Left renal pelvis (tissue), 4 donors: Measurements from ENCODE around the gene ERICH2. TPM values are rescaled to one million over a fixed set of nuclear protein-coding genes. Genes with fewer than 3 reads are reported as not detected.

Source experiments
- DNase-seq, 4 donors: peaks; one replicate each; pipeline ENCODE4 v3.0.0-alpha.2; 2013; ENCODE audit warnings: low read depth in 4 of 4, low spot score in 3 of 4
- polyA plus RNA-seq, 4 donors: library from polyadenylated mRNA; unstranded; fragments of 120-200 nt; gene quantifications; one replicate each; pipeline ENCODE4 v1.2.1, GENCODE V29; 2013; ENCODE audit not compliant: insufficient read length in 4 of 4

Gene ERICH2
- polyA plus RNA-seq, 4 donors: 2.0 to 3.6 (median 2.1) TPM; not detected in 1

- no peak for DNase-seq
Observed at GRCh38 chr2:170816504-170817092, 46.4 kb downstream of the ERICH2 start, which contains the start of gene GAD1. Gene GAD1 (plus strand): TSS chr2:170816887. CDS start chr2:170818592, 1,705 bp downstream.

DNA sequence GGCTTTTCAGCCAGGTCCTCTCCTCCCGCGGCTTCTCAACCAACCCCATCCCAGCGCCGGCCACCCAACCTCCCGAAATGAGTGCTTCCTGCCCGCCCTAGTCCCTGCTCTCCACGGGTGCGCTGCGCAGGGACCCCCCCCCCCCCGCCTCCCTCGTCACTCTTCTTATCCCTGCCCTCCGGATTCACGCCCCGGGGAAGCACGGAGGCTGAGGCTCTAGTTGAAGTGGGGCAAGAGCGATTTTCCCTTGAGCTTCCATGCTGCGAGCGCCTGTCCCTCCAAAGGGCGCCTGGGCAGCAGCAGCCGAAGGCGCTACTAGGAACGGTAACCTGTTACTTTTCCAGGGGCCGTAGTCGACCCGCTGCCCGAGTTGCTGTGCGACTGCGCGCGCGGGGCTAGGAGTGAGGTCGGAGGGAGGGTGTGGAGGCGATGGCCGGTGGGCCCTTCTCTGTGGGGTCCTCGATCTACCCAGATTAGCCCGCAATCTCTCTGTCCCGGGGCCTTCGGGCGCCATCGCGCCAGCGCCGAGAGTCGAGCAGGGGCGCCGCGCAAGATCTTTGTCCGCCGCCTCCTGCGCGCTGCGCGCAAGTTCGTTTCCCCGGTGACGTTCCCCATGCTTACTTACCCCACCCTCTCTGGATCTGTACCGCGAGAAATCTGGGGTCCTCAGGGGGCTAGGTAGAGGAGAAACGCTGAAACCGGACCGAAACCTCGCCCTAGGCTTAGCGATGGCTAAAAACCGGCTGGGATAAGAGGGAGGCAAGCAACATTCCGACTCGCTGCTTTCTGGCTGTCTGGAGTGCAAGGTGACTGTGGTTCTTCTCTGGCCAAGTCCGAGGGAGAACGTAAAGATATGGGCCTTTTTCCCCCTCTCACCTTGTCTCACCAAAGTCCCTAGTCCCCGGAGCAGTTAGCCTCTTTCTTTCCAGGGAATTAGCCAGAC lies 47.2 kb downstream of the ERICH2 start:
- DNase-seq: no peak

DNA sequence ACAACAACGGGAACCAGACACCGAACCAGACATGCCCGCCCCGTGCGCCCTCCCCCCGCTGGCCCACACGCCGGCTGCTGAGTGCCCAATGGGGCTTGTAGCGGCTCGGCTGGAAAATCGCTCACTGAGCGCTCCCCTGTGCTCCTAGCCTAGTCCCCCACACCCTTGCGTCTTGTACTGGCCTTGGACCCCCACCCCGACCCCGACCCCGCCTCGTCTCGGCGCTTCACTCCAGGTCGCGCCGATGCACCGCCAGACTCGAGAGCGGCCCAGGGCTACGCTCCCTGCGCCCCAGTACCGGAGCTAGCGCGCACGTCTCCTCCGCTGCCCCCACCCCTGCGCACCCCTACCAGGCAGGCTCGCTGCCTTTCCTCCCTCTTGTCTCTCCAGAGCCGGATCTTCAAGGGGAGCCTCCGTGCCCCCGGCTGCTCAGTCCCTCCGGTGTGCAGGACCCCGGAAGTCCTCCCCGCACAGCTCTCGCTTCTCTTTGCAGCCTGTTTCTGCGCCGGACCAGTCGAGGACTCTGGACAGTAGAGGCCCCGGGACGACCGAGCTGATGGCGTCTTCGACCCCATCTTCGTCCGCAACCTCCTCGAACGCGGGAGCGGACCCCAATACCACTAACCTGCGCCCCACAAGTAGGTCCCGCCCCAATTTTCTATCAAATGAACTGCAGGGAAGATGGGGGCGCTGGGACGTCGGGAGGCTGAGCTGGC lies 48.0 kb downstream of the ERICH2 start:
- DNase-seq: no peak

DNA sequence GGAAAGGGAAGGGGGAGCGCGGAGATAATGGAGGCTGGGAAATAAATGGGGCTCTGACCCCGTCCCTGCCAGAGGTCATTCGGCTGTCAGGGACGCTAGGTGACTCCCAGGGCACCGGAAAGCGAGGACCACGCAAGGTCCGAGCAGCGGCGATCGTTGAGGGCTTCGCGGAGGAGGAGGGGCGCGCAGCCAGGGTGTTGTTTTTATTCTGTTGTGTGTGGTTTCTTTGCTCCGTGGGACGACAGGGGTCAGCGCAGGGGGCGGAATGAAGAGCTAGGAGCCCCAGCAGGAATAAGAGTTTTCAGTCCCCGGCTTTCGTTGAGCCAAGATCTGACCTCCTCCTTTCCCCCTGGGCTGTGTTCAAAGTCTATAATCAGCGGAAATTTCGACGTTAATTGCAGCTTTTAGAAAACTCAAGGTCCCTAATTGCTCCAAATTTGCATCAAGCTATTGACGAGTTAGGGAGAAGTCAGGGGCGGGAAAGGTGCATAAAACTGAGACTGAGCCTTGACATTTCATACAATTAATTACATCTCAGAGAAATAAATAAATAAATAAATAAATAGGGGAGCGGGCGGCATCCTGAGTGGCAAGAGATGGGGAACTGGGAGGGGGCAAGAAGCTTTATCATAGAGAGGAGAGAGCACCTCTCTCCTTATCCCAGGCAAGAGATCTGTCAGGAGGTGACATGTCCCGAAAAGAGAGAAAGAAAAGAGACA lies 48.7 kb downstream of the ERICH2 start:
- DNase-seq: no peak

DNA sequence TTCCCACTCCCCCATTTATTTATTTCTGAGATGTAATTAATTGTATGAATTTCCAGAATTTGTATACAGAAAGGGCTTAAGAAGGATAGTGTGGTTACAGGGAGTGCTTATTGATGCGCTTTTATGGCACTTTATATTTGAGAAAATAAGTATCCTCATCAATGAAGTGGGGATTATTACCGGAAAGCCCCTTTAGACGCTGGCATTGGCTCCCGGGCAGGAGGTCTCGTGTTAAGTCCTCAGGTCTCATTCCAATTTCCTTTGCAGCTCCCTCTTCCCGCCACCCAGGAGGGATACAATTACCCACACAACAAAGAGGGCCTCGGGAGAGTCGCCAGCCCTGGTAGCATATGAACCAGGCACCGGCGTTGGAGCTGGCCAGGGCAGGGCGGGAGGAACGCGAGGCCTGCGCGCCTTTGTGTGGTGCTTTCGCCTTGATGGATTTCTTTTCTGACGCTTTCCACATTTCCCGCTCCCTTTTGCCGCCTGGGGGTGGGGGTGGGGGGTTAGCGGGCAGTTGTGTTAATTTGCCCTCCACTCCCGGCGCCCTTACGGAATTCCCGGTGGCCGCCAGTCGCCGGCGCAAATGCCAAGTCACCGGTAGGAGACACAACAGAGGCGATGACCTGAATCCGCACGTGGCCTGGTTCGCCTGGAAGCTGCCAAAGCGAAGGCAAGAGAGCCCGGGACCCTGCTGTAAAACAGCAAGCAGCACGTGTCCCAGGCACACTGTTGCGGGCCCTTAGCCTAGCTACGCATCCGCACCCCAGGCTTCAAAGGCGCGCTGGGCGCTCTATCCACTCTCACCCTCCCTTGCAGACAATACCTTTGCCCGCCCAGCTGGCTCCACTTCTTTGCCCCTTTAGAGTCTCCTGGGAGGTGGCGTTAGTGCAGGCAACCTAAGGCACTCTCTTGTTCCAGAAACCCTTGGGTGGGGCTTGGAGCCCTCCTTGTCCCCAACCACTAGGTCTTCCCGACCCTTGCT lies 49.8 kb downstream of the ERICH2 start:
- no peak for DNase-seq

DNA sequence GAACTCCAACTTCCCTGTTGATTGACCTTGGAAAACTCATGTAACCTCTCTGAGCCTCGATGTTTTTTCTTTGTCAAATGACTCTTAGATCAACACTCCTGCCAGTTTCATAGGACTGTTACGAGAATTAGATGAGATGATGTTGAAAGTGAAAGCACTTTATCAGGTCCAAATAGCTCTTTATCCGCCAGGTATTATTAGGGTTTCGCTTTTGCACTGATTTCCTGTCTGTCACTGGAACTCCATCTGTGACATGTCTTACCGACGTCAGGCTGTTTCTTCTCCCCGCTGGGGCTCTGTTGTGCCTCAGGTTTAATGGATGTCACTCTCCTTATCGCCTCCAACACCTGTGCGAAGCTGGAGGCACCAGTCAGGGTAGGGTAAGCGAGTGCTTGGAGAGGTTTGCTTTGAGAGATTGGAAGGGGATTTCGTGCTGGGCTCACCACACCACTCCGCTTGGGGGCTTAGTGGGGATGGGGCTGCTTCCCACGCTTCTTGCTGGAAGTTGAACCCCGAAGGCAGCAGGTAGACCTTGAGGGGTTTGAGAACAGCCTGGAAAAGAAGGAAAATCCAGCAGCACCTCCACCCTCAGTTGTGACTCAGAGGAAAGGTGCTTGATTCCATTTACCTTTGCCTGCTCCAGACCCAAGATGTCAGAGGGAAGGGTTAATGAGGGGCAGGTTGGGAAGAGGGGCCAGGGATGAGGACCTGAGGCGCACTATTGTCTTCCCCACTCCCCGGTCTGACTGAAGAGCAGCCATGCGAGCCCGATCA lies 50.8 kb downstream of the ERICH2 start:
- no peak for DNase-seq

DNA sequence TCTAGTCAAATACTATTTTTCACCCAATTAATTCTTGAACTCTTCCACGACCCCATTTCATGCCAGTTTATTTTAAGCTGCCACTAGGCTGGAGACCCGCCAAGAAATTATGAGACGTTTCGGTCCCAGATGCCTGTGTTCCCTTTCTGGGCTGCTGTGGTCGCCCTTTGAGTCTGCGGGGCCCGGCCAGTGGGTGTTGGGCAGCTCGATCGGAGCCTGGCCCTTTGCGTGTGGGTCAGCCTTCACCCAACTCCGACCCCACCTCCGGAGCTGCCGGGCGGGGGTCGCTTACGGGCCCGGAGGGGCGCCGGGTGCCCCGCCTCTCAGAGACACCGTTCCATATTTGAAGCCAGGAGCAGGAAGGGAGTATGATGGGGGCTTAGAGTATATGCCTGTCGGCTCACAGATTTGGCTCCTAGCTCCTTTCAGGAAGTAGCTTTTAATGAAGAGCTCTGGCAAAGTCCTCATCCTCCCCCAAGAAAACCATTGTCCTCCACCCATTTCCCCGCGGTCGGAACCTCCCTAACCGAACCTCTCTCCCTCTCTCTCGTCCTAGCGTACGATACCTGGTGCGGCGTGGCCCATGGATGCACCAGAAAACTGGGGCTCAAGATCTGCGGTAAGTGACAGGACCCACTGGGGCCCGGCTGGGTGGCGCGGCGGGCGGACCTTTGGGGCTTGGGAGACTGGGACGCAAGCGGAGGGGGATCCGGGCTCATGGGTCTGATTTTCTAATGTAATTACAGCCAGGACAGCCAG lies 51.5 kb downstream of the ERICH2 start:
- DNase-seq: no peak

DNA sequence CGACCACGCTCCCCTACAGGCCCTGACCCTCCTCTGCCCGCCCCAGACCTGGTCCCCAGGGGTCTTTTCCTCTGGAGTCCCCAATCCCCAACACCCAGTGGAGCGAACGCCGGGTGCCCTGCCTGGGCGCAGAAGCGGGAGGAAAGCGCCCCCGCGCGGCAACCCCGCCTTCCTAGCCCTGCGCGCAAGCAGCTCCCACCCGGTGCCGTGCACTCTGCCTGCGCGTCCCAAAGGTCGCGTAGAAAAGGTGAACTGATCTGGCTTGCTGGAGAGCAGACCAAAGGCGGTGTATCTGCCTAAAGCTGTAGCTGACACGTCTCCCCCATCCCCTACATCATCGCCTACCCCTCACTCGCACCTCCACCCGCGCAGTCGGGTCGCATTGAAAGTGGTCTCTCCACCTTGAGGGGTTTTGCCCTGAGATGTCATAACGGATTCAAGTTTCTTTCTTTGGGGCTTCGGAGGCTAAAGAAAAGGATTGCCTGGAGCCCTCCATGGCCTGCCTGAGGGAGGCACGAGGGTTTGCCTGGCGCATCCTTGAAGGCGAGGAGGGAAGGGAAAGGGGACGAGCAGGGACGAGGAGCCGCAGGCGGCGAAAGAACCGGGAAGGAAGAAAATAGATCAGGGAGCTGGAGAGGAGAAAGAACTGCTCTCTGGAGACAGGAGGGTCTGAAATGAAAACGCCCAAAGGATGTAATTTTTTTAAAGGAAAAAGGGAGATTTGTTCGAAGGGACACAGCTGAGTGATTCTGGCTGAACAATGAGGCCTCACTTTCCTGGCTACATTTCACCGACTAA lies 52.3 kb downstream of the ERICH2 start:
- no peak for DNase-seq

- no peak for DNase-seq
Observed at GRCh38 chr2:170823088-170823897, 53.1 kb downstream of the ERICH2 start.

DNA sequence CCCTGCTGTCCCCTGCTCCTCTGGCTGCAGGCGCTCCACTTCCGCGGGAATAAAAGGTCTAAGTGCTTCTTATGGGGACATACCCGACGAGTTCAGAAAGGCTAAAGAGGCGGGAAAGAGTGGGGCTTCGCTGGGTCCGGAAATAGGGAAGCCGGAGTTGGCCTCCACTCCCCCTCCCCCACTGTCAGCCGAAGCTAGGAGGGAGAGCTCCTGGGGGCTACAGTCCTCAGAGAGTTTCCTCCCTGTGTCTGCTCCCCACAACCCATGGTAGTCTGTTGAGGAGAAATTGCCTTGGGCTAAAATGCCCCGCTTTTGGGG lies 53.7 kb downstream of the ERICH2 start:
- no peak for DNase-seq

DNA sequence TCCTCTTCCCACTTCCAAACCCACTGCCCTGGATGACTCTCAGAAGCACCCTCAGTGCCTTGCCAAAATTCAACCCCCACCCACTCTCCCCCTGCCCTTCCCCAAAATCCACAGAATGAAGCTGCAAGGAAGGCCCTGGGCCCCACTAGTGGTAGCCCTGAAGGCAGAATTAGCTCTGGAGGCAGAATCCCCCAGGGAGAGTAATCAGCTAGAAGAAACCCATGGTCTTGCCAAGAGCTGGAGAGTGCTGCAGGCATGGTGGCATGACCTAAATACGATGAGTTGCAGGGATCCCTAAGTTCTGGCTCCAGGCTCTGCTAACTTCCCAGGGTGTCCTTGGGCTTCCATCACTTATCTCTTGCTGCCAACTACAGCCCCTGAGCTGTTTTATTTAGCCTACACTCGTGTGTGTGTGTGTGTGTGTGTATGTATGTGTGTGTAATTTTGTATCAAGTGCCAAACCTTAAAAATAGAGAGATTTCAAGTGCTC lies 54.4 kb downstream of the ERICH2 start:
- DNase-seq: no peak

DNA sequence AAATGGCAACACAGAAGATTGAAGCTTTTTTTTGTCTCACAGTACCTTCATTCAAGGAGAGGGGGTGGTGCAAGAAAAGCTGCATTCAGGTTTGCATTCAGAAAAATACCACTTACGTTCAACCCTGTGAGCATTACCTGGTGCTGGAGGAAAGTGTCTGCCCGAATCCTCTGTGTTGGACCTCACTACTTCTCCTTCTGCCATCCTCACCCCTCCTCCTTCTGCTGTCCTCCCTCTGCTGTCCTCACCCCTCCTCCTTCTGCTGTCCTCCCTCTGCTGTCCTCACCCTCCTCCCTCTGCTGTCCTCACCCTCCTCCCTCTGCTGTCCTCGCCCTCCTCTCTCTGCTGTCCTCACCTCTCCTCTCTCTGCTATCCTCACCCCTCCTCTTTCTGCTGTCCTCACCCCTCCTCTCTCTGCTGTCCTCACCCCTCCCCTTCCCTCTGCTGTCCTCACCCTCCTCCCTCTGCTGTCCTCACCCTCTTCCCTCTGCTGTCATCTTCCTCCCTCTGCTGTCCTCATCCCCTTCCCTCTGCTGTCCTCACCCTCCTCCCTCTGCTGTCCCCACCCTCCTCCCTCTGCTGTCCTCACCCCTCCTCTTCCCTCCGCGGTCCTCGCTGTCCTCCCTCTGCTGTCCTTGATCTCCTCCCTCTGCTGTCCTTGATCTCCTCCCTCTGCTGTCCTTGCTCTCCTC lies 57.8 kb downstream of the ERICH2 start:
- DNase-seq: no peak

GRCh38 chr2:170828533-170828916 lies 58.3 kb downstream of the ERICH2 start:
- DNase-seq: no peak

- DNase-seq: no peak
Observed at GRCh38 chr2:170829036-170829435, 58.9 kb downstream of the ERICH2 start.

- DNase-seq: no peak
Observed at GRCh38 chr2:170830166-170830565, 60.0 kb downstream of the ERICH2 start.

- no peak for DNase-seq
Observed at GRCh38 chr2:170831115-170831514, 60.9 kb downstream of the ERICH2 start.
